K562 (cell line): ENCODE results near the gene PARS2.
A peak's percentile ranks its signal among the peaks of the same experiment; 100 is the strongest.

Experiments used
- ELF1 ChIP-seq: fragments of 200-800 bp; sonication (Bioruptor generic); IDR thresholded peaks from 2 replicates; pipeline ENCODE4 v1.6.1; 2016; ENCODE audit warnings: missing genetic modification characterization, missing compliant biosample characterization
- POLR2A ChIP-seq: fragments of 450-650 bp; conservative IDR thresholded peaks from 2 replicates; pipeline ENCODE4 v1.6.1; 2016
- POLR2AphosphoS5 ChIP-seq: IDR thresholded peaks from 2 replicates; pipeline ENCODE4 v1.6.1; 2011; ENCODE audit warnings: mild to moderate bottlenecking, low read depth, low read length, moderate library complexity; ENCODE audit not compliant: control insufficient read depth, insufficient read depth
- RAD21 ChIP-seq, 2 experiments: fragments of 250-450 bp in 1 of 2; fragments of 450-650 bp in 1 of 2; sonication (Bioruptor Pico) in 1 of 2; formaldehyde crosslinking in 1 of 2; IDR thresholded peaks in 1 of 2; conservative IDR thresholded peaks in 1 of 2; 2 replicates each; pipeline versions ENCODE4 v1.4.0 to v1.8.0; 2020 to 2022; ENCODE audit warnings: mild to moderate bottlenecking in 2 of 2, moderate library complexity in 1 of 2
- ZEB2 ChIP-seq: fragments of 450-650 bp; IDR thresholded peaks from 2 replicates; pipeline ENCODE4 v1.6.1; 2016
- ZNF12 ChIP-seq: sonication (generic); formaldehyde crosslinking; IDR thresholded peaks from 2 replicates; pipeline ENCODE4 v1.4.0; 2020; ENCODE audit warnings: mild to moderate bottlenecking, missing genetic modification reagents
- ZNF263 ChIP-seq: sonication (generic); formaldehyde crosslinking; IDR thresholded peaks from 2 replicates; pipeline ENCODE4 v1.8.0; 2022; ENCODE audit warnings: mild to moderate bottlenecking, missing genetic modification reagents, borderline replicate concordance
- TF ChIP-seq, protein P1 (sequence below), 2 experiments: fragments of 450-650 bp; IDR thresholded peaks; 2 replicates each; pipeline ENCODE4 v1.6.1; 2018; ENCODE audit warnings: mild to moderate bottlenecking in 2 of 2, low read depth in 1 of 2; ENCODE audit not compliant: partially characterized antibody in 2 of 2
- TF ChIP-seq, protein P2 (sequence below): sonication (generic); formaldehyde crosslinking; IDR thresholded peaks from 2 replicates; pipeline ENCODE4 v1.9.0; 2022; ENCODE audit warnings: mild to moderate bottlenecking, missing genetic modification reagents
- TF ChIP-seq, protein P3 (sequence below), 3 experiments: IDR thresholded peaks in 2 of 3; conservative IDR thresholded peaks in 1 of 3; 2 replicates each; pipeline ENCODE4 v1.5.1; 2011 to 2012; ENCODE audit warnings: low read length in 3 of 3, mild to moderate bottlenecking in 3 of 3, control low read depth in 2 of 3, improper control_type of control experiment in 1 of 3, inconsistent platforms in 1 of 3, low read depth in 1 of 3, mixed read lengths in 1 of 3, moderate library complexity in 1 of 3; ENCODE audit not compliant: insufficient read depth in 2 of 3
- TF ChIP-seq, protein P4 (sequence below): sonication (generic); formaldehyde crosslinking; IDR thresholded peaks from 2 replicates; pipeline ENCODE4 v1.8.1; 2023; ENCODE audit warnings: mild to moderate bottlenecking, missing genetic modification reagents

DNA sequence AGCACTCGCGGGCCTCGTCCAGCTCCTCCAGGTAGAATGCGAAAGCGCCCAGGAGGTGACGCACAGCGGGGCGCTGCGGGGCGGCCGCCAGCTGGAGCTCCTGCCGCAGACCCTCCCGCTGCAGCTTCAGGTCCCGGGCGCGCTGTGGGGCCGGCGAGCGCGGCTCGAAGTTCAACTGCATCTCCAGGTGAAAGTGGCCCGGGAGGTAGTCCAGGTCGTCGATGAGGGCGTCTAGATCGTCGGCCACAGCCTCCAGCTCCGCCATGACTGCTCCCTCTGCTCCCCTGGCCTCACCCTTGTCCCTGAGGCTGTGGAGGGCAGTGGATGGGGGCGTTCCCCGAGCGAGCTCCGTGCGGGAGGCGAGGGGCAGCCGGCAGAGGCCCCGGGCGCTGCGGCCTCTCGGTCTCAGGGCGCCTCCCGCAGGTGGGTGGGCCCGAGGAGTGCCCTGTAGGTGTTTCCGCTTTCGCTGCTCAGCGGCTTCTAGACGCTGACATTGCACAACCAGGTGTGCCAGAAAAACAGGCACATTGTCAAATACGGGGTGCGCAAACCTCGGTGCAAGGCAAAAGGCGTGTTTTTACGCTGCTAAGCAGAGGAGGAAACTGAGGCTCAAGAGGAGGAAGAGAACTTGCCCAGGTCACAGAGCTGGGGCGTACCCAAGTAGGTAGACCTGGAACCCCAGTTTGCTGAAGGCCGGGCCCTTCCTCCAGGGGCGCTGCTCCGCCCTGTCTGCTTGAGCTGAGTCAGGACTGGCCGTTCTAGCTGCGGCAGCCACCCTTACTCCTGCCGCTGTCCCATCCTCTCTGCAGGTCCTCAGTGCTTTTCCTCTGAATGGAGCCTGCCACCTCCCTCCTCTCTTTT is 36.8 kb upstream of the PARS2 start, which contains the start of gene TTC22:
- no peak for TF ChIP-seq ZNF12 (CRISPR knock-in tag)
- TF ChIP-seq ELF1 (tag) = no peak
- TF ChIP-seq POLR2AphosphoS5 = no peak
- TF ChIP-seq ZNF263 (CRISPR knock-in tag) = no peak
- TF ChIP-seq ZEB2 = peak; percentile 81
- TF ChIP-seq POLR2A = no peak
- TF ChIP-seq, protein P1, sequence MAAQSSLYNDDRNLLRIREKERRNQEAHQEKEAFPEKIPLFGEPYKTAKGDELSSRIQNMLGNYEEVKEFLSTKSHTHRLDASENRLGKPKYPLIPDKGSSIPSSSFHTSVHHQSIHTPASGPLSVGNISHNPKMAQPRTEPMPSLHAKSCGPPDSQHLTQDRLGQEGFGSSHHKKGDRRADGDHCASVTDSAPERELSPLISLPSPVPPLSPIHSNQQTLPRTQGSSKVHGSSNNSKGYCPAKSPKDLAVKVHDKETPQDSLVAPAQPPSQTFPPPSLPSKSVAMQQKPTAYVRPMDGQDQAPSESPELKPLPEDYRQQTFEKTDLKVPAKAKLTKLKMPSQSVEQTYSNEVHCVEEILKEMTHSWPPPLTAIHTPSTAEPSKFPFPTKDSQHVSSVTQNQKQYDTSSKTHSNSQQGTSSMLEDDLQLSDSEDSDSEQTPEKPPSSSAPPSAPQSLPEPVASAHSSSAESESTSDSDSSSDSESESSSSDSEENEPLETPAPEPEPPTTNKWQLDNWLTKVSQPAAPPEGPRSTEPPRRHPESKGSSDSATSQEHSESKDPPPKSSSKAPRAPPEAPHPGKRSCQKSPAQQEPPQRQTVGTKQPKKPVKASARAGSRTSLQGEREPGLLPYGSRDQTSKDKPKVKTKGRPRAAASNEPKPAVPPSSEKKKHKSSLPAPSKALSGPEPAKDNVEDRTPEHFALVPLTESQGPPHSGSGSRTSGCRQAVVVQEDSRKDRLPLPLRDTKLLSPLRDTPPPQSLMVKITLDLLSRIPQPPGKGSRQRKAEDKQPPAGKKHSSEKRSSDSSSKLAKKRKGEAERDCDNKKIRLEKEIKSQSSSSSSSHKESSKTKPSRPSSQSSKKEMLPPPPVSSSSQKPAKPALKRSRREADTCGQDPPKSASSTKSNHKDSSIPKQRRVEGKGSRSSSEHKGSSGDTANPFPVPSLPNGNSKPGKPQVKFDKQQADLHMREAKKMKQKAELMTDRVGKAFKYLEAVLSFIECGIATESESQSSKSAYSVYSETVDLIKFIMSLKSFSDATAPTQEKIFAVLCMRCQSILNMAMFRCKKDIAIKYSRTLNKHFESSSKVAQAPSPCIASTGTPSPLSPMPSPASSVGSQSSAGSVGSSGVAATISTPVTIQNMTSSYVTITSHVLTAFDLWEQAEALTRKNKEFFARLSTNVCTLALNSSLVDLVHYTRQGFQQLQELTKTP (IDR thresholded peaks at IDR 0.05; ENCODE audit: low read depth in 1 of 2, partially characterized antibody in 2 of 2) = no peak
- TF ChIP-seq, protein P2, sequence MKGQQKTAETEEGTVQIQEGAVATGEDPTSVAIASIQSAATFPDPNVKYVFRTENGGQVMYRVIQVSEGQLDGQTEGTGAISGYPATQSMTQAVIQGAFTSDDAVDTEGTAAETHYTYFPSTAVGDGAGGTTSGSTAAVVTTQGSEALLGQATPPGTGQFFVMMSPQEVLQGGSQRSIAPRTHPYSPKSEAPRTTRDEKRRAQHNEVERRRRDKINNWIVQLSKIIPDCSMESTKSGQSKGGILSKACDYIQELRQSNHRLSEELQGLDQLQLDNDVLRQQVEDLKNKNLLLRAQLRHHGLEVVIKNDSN (CRISPR knock-in tag) = no peak
- peak in 1 of 2 experiments; percentile 50; a peak in 2 of 4 replicates for TF ChIP-seq RAD21 (CRISPR knock-in tag; conservative IDR thresholded peaks at IDR 0.05 in 1 of 2, IDR thresholded peaks at IDR 0.05 in 1 of 2)
- TF ChIP-seq, protein P3, sequence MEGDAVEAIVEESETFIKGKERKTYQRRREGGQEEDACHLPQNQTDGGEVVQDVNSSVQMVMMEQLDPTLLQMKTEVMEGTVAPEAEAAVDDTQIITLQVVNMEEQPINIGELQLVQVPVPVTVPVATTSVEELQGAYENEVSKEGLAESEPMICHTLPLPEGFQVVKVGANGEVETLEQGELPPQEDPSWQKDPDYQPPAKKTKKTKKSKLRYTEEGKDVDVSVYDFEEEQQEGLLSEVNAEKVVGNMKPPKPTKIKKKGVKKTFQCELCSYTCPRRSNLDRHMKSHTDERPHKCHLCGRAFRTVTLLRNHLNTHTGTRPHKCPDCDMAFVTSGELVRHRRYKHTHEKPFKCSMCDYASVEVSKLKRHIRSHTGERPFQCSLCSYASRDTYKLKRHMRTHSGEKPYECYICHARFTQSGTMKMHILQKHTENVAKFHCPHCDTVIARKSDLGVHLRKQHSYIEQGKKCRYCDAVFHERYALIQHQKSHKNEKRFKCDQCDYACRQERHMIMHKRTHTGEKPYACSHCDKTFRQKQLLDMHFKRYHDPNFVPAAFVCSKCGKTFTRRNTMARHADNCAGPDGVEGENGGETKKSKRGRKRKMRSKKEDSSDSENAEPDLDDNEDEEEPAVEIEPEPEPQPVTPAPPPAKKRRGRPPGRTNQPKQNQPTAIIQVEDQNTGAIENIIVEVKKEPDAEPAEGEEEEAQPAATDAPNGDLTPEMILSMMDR (IDR thresholded peaks at IDR 0.05 in 2 of 3, conservative IDR thresholded peaks at IDR 0.05 in 1 of 3; ENCODE audit: insufficient read depth in 2 of 3, low read depth in 1 of 3, low read length in 3 of 3) = peak; percentile 55 to 82 (median 56)
- TF ChIP-seq, protein P4, sequence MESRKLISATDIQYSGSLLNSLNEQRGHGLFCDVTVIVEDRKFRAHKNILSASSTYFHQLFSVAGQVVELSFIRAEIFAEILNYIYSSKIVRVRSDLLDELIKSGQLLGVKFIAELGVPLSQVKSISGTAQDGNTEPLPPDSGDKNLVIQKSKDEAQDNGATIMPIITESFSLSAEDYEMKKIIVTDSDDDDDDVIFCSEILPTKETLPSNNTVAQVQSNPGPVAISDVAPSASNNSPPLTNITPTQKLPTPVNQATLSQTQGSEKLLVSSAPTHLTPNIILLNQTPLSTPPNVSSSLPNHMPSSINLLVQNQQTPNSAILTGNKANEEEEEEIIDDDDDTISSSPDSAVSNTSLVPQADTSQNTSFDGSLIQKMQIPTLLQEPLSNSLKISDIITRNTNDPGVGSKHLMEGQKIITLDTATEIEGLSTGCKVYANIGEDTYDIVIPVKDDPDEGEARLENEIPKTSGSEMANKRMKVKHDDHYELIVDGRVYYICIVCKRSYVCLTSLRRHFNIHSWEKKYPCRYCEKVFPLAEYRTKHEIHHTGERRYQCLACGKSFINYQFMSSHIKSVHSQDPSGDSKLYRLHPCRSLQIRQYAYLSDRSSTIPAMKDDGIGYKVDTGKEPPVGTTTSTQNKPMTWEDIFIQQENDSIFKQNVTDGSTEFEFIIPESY = 0 out of 2 replicates have a peak, but pooled peaks have one; percentile 3
